ENCODE data around the gene SGSM1.

The SGSM1 gene, protein sequence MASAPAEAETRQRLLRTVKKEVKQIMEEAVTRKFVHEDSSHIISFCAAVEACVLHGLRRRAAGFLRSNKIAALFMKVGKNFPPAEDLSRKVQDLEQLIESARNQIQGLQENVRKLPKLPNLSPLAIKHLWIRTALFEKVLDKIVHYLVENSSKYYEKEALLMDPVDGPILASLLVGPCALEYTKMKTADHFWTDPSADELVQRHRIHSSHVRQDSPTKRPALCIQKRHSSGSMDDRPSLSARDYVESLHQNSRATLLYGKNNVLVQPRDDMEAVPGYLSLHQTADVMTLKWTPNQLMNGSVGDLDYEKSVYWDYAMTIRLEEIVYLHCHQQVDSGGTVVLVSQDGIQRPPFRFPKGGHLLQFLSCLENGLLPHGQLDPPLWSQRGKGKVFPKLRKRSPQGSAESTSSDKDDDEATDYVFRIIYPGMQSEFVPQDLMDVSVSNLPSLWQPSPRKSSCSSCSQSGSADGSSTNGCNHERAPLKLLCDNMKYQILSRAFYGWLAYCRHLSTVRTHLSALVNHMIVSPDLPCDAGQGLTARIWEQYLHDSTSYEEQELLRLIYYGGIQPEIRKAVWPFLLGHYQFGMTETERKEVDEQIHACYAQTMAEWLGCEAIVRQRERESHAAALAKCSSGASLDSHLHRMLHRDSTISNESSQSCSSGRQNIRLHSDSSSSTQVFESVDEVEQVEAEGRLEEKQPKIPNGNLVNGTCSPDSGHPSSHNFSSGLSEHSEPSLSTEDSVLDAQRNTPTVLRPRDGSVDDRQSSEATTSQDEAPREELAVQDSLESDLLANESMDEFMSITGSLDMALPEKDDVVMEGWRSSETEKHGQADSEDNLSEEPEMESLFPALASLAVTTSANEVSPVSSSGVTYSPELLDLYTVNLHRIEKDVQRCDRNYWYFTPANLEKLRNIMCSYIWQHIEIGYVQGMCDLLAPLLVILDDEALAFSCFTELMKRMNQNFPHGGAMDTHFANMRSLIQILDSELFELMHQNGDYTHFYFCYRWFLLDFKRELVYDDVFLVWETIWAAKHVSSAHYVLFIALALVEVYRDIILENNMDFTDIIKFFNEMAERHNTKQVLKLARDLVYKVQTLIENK
- 0.12 to 10.4 (median 4.0) reads per million in 9 experiments for total RNA-seq

DNA sequence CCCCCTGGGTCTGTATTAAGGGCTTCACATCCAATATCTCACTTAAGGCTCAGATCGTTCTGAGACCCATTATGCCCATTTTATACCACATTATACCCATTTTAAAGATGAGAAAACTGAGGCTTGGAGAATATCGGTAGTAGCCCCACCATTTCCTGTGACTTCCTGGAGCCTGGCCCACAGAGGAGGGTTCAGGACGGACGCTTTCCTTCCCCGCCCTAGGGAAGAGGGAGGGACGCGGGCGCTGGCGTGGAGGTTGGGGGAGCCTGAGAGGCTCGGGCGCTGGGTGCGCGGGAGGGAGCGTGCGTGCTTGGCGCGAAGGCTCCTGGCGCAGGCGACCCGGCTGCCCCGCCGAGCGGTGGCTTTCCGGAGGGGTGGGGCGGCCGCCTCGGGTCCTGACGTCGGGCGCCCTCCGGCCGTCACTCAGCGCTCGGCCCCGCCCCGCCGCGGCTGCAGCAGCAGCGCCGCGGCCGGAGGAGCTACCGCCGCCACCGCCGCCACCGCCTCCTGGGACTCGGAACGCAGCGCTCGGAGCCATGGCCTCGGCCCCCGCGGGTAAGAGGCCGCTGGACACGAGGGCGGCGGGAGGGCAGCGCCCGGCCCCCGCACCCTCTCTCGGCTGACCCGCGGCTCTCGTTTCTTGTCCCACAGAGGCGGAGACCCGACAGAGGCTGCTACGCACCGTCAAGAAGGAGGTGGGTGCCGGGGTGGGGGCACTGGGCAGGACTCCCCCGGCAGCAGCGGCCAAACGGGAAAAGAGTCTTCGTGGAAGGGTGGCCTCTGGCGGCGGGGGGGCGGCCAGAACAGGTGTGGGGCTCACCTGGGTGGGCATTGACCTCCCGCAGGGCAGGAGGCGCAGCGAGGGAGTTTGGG lies at the start of gene SGSM1:
SGSM1 (plus strand) TSS at position 422 of the 873 bp plus-strand sequence; CDS start at position 537, 115 bp downstream.
- no peaks in the 10 kb centered on the region for H3K9me3 Mint-ChIP-seq
- H3K36me3 Mint-ChIP-seq (ENCODE audit: insufficient read depth): peaks cover 3% of the 10 kb centered on the region
- H3K27me3 Mint-ChIP-seq: no peaks in the 10 kb centered on the region
- ATAC-seq (replicated peaks) (peak; percentile 95), DNase-seq (peak; percentile 67 to 75 (median 71))
- peak within 1 kb of the TSS; percentile 69 to 73 for H3K27ac Mint-ChIP-seq
- H3K4me3 Mint-ChIP-seq: peak within 1 kb of the TSS; percentile 72
- peaks cover 14 to 15% of the 10 kb centered on the region in 2 donors for H3K4me1 Mint-ChIP-seq (ENCODE audit: low read depth in 2 of 2)

DNA sequence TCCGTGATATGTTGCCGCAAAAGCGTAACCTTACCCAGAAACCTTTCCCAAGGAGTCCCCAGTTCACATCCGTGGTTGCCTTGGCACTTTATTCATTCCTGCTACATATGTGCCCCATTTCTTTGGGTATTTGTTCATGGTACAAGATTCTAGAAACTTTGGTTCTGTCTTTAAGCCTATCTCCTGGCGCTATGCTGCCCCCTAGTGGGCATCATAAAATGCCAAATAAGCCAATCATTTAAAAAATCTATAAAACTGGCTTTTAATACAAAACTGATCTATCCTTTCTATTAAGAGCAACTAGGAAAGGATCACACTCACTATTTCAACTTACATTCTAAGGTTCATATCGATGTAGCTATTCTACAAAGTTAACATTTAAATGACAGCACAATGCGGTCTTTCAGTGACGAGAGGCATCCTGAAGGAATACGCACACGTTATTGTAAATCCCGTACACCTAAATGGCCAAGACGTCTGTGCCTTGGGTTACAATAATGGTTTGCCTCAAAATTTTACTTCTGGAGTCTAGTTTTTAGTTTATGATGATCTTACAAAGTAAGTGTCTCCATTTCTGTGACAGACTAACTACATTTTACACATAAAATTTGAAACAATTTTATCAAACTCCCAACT lies 47.7 kb upstream of the SGSM1 start:
- Mint-ChIP-seq H3K4me3 (no peak overlapping the region), H3K27ac (no peak overlapping the region), H3K9me3 (no peaks in the 10 kb centered on the region), H3K36me3 (ENCODE audit: insufficient read depth) (no peaks in the 10 kb centered on the region), H3K27me3 (no peaks in the 10 kb centered on the region), H3K4me1 (ENCODE audit: low read depth in 2 of 2) (no peaks in the 10 kb centered on the region)
- ATAC-seq (replicated peaks) (no peak), DNase-seq (peak; percentile 48 to 51 (median 51))

DNA sequence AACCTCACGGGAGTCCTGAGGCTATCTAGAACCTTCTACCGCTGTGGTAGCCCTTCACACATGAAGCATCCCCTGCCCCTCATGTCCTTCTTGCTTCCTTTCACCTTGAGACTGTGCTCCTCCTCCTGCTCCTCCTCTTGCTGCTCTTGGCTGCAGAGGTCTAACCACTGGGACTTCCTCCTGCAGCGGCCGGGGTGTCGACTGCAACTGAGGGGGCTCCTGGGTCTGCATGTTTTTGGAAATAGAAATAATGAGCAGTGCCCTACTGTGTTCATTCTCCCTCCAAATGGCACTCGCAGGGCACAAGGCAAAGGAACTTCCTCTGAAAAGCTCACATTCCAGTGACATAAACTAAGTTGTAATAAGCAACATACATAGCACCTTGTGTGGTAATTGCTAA lies 46.2 kb upstream of the SGSM1 start:
- no peaks in the 10 kb centered on the region for H3K9me3 Mint-ChIP-seq
- ATAC-seq (replicated peaks): no peak
- H3K36me3 Mint-ChIP-seq (ENCODE audit: insufficient read depth): no peaks in the 10 kb centered on the region
- H3K4me1 Mint-ChIP-seq (ENCODE audit: low read depth in 2 of 2): no peaks in the 10 kb centered on the region
- H3K27me3 Mint-ChIP-seq: peaks cover 11 to 15% of the 10 kb centered on the region in 2 donors
- no peak overlapping the region for H3K27ac Mint-ChIP-seq
- DNase-seq: no peak
- H3K4me3 Mint-ChIP-seq: no peak overlapping the region

DNA sequence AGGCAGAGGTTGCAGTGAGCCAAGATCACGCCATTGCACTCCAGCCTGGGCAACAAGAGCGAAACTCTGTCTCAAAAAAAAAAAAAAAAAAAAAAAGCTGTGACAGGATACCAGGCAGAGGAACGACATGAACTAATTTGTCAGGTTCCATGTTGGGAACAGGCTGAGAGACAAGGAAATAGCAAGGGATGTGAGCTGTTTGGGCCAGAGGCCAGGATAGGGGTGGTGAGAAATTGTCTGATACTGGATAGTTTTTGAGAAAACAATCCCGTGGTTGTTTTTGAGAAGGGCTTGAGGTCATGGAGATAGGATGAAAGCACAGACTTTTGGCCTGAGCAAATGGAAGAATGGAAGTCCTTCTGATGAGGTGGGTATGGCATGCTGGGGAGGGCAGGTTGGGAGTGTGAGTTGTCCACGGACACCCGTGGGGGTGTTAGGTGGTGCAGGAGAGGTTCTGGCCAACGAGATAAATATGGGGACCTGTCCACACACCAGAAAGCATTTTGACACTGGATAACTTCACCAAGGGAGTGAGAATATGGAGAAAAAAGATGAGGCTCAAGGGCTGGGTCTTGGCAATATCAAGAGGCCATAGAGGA lies 45.2 kb upstream of the SGSM1 start:
- ATAC-seq (replicated peaks): no peak
- Mint-ChIP-seq H3K27ac (no peak overlapping the region), H3K36me3 (ENCODE audit: insufficient read depth) (no peaks in the 10 kb centered on the region), H3K9me3 (no peaks in the 10 kb centered on the region), H3K4me3 (no peak overlapping the region), H3K27me3 (peaks cover 13 to 18% of the 10 kb centered on the region in 2 donors), H3K4me1 (ENCODE audit: low read depth in 2 of 2) (no peaks in the 10 kb centered on the region)
- no peak for DNase-seq

DNA sequence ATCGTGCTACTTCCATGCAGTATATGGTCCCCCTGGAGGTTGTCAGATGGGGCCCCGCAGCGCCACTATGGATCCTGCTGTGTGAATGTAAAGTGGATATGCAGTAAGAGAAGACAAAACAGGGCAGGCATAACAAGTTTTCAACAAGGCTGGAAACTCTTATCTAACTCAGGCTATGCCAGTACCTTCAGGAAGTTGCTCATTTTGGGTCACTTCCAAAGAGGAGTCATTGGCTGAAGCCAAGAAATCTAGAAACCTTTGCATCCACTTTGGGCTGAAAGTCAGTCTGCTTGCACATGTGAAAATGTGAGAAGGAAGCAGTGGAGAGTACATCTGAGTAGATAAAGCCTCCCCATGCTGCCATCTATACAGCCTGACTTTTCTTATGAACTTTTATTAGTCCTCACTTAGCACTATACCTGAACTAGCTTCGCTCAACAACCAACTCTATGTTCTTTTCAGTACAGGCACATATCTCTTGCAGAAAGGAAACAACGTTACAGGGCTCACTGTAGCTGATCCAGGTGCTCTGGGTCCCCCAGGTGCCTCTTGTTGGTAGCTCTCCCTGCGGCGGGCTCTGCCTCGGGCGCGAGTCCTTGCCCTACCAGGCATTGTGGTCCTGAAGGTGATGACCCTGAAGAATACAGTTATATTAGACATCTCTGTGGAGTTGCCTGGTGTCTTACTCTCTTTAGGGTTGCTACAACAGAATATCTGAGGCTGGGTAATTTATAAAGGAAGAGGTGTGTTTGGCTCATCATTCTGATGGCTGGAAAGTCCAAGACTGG lies 43.9 kb upstream of the SGSM1 start:
- peaks cover 13 to 18% of the 10 kb centered on the region in 2 donors for H3K27me3 Mint-ChIP-seq
- ATAC-seq (replicated peaks): no peak
- H3K27ac Mint-ChIP-seq: no peak overlapping the region
- DNase-seq: no peak
- H3K4me3 Mint-ChIP-seq: no peak overlapping the region
- no peaks in the 10 kb centered on the region for H3K4me1 Mint-ChIP-seq (ENCODE audit: low read depth in 2 of 2)
- no peaks in the 10 kb centered on the region for H3K9me3 Mint-ChIP-seq
- H3K36me3 Mint-ChIP-seq (ENCODE audit: insufficient read depth): no peaks in the 10 kb centered on the region

DNA sequence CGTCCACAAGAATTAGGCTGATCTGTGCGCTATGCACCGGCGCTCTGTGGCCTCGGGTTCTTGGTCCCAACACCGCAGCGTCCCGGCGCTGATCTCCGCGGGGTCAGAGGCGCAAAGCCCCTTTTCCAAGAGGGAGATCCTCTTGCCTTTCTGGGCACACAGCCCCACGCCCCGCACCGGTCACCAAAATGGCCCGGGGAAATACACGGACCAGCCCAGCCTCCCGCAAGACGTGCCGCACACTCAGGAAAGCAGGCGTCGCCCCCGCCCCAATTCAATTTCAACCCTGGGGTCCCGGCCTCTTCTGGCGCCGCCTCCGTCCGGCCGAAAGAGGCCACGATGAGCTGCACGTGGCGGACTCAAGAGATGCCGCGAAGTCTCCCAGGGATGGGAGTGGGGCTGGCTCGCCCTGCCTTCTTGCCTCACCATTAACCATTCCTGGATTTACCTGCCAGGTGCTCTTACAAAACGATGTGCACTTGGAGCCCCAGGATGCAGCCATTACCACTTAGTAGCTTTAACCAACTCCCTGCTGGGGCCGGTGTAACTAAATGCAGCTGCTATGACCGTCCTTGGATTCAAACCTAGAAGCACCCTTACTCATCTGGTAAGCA lies 42.0 kb upstream of the SGSM1 start:
- ATAC-seq (replicated peaks): no peak

DNA sequence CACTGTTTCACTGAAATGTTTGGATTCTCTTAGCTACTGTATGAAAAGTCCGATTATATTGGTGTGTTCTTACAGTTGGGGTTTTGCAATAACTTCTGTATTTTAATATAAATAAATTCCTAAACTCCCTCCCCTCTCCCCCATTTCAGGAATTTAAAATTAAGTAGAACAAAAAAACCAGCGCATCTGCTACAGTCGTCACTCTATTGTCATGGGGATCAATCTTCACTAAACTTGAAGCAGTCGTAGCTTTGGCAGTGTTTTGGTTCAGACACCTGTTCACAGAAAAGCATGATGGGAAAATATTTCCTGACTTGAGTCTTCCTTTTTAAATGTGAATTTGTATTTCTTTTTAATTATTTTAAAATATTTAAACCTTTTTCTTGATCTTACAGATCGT lies 40.8 kb upstream of the SGSM1 start:
- no peak for ATAC-seq (replicated peaks)

More for the DNA sequence above, 42.0 kb upstream of the SGSM1 start:
- H3K27me3 Mint-ChIP-seq: peaks cover 13 to 18% of the 10 kb centered on the region in 2 donors
- H3K27ac Mint-ChIP-seq: no peak overlapping the region
- no peaks in the 10 kb centered on the region for H3K9me3 Mint-ChIP-seq
- no peak overlapping the region for H3K4me3 Mint-ChIP-seq
- DNase-seq: no peak
- H3K36me3 Mint-ChIP-seq (ENCODE audit: insufficient read depth): no peaks in the 10 kb centered on the region
- H3K4me1 Mint-ChIP-seq (ENCODE audit: low read depth in 2 of 2): no peaks in the 10 kb centered on the region

DNA sequence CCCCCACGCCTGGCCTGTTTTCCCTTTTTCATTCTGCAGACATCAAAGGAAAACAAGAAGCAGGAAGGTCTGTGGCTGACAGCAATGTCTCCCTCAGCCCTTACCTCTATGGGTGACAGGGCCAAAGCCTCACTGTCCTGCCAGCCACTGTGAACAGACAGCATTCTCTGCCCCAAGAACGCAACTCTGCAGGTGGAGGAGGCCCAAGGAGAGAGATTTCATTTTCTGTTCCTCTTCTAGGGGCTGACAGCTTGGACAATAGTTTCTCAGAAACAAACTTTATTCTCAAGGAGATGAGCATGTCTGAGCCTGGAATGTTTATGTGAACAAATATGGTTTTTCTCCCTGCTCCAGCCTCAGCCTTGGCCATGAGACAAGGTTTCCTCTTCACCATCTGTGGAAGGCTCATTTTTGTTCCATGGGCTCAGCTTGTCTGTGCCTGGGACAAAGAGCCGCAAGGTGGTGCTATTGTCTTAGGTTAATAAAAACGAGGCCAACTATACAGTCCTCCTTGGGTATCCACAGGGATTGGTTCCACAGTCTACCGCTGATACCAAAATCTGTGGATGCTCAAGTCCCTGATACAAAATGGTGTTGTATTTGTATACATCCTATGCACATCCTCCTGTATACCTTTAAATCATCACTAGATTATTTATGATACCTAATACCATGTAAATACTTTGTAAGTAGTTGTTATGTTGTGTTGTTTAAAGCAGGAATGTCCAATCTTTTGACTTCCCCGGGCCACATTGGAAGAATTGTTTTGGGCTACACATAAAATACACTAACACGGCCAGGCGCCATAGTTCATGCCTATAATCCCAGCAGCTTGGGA lies 37.3 kb upstream of the SGSM1 start:
- H3K4me1 Mint-ChIP-seq (ENCODE audit: low read depth in 2 of 2): peaks cover 0 to 2% of the 10 kb centered on the region in 2 donors
- H3K27me3 Mint-ChIP-seq: peaks cover 12 to 30% of the 10 kb centered on the region in 2 donors
- DNase-seq (peak; percentile 33 to 41 (median 35)), ATAC-seq (replicated peaks) (peak; percentile 62)
- H3K36me3 Mint-ChIP-seq (ENCODE audit: insufficient read depth): no peaks in the 10 kb centered on the region
- no peaks in the 10 kb centered on the region for H3K9me3 Mint-ChIP-seq
- H3K27ac Mint-ChIP-seq: no peak overlapping the region
- H3K4me3 Mint-ChIP-seq: no peak overlapping the region

More for the DNA sequence above, 40.8 kb upstream of the SGSM1 start:
- Mint-ChIP-seq H3K27me3 (peaks cover 13 to 18% of the 10 kb centered on the region in 2 donors), H3K36me3 (ENCODE audit: insufficient read depth) (no peaks in the 10 kb centered on the region), H3K27ac (no peak overlapping the region), H3K9me3 (no peaks in the 10 kb centered on the region), H3K4me1 (ENCODE audit: low read depth in 2 of 2) (no peaks in the 10 kb centered on the region), H3K4me3 (no peak overlapping the region)
- no peak for DNase-seq

DNA sequence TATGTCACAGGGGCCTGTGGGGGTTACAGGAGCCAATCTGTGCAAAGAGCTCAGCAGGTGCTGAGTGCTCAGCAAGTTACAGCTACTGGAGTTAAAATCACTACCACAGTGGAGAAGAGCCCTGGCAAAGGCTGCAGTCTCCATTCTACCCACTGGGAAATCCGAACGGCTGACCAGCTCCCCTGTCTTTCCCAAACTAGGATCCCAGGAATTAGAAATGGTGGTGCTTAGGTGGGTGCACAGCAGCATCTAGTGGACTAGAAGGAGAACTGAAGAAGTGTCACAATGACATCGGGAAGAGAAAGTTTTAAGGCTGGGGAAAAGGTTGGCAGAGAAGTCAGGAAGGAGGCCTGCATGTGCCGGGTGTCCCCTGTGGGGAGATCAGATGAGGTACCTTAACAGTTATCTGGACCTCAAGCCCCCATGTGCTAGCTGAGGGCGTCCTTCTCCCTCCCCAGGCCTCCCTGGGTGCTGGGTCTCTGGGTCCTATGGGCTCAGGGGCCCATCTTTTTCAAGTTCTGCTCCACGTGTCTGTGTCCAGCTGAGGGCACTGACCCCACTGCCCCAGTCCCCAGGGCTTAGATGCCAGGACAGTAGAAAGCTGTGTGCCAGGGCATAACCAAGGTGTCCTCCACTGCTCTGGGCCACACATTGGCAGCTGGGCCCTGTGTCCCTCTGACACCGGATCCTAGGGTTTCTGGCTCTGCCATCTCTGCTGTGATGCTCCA lies 33.4 kb upstream of the SGSM1 start:
- no peaks in the 10 kb centered on the region for H3K9me3 Mint-ChIP-seq
- DNase-seq (no peak), ATAC-seq (replicated peaks) (no peak)
- no peak overlapping the region for H3K27ac Mint-ChIP-seq
- peaks cover 12 to 47% of the 10 kb centered on the region in 2 donors for H3K27me3 Mint-ChIP-seq
- no peaks in the 10 kb centered on the region for H3K36me3 Mint-ChIP-seq (ENCODE audit: insufficient read depth)
- peaks cover 0 to 2% of the 10 kb centered on the region in 2 donors for H3K4me1 Mint-ChIP-seq (ENCODE audit: low read depth in 2 of 2)
- H3K4me3 Mint-ChIP-seq: no peak overlapping the region
